GM06990 (cell line): ENCODE results near the gene CFAP206.
"Not testable (repeated sequence)": the region's sequence is repeated elsewhere in the genome, so short reads cannot be mapped to it uniquely, and the experiment has no call there.

Experiments used
- DNase-seq: peaks from one replicate; pipeline ENCODE4 v3.0.0-alpha.2; 2011; ENCODE audit not compliant: insufficient read length; ENCODE audit errors: extremely low read depth
- H3K27me3 ChIP-seq: replicated peaks from 2 replicates; pipeline ENCODE4 v1.6.0; 2011; ENCODE audit warnings: low read length; ENCODE audit not compliant: control insufficient read depth, insufficient read depth
- H3K36me3 ChIP-seq: 2 replicates; pipeline ENCODE4 v1.5.1; 2011; ENCODE audit warnings: low read length; ENCODE audit not compliant: control insufficient read depth, insufficient read depth
- H3K4me3 ChIP-seq: replicated peaks from 2 replicates; pipeline ENCODE4 v1.5.1; 2011; ENCODE audit warnings: low read depth, mild to moderate bottlenecking, control low read depth, low read length
- TF ChIP-seq, protein P1 (sequence below): IDR thresholded peaks from 2 replicates; pipeline ENCODE4 v1.5.1; 2011; ENCODE audit warnings: low read length, control low read depth, mild to moderate bottlenecking, inconsistent platforms; ENCODE audit not compliant: insufficient read depth, poor library complexity, severe bottlenecking

The CFAP206 gene

DNA sequence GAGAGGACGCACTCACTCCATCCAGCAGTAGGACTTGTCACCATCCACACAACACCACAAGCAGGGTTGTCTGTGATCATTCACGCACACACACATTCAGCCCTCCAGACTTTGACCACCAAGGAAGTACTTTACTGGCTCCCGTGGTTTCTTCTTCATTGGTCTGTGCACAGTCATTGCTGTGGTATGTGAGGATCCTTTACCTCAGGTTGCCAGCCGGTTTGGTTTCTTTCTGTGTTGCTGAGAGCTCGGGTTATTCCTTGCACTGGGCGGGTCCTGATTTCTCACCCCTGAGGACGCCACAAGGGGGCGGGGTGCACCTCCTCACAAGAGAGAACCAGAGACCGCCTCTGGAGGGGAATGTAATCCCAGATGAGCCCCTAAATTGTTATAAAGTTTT is 76.2 kb downstream of the CFAP206 start:
- Histone ChIP-seq H3K36me3 (no peaks in the 10 kb centered on the region; the same call in 1 of the 2 replicates), H3K4me3 (no peak overlapping the region)
- DNase-seq = no peak

DNA sequence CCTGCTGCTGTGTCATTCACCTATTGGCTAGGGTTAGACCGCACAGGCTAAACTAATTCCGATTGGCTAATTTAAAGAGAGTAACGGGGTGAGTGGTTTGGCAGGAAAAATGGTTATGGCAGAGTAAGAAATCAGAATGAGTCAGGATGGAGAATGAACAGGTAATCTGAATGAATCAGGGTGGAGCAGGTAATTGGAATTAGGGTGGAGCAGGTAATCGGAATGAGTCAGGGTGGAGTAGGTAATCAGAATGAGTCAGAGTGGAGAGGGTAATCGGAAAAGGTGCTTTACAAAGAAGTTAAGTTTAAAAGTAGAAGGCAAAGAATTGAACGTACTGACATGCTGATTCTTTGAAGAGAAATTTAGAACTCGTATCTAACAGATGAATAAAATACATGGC is 76.7 kb downstream of the CFAP206 start:
- no peak overlapping the region for H3K4me3 ChIP-seq
- TF ChIP-seq, protein P1, sequence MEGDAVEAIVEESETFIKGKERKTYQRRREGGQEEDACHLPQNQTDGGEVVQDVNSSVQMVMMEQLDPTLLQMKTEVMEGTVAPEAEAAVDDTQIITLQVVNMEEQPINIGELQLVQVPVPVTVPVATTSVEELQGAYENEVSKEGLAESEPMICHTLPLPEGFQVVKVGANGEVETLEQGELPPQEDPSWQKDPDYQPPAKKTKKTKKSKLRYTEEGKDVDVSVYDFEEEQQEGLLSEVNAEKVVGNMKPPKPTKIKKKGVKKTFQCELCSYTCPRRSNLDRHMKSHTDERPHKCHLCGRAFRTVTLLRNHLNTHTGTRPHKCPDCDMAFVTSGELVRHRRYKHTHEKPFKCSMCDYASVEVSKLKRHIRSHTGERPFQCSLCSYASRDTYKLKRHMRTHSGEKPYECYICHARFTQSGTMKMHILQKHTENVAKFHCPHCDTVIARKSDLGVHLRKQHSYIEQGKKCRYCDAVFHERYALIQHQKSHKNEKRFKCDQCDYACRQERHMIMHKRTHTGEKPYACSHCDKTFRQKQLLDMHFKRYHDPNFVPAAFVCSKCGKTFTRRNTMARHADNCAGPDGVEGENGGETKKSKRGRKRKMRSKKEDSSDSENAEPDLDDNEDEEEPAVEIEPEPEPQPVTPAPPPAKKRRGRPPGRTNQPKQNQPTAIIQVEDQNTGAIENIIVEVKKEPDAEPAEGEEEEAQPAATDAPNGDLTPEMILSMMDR = no peak
- H3K27me3 ChIP-seq = no peaks in the 10 kb centered on the region
- no peak for DNase-seq
- no peaks in the 10 kb centered on the region; the same call in 1 of the 2 replicates for H3K36me3 ChIP-seq

More for the DNA sequence above, 76.2 kb downstream of the CFAP206 start:
- H3K27me3 ChIP-seq = no peaks in the 10 kb centered on the region
- TF ChIP-seq, protein P1 = no peak

DNA sequence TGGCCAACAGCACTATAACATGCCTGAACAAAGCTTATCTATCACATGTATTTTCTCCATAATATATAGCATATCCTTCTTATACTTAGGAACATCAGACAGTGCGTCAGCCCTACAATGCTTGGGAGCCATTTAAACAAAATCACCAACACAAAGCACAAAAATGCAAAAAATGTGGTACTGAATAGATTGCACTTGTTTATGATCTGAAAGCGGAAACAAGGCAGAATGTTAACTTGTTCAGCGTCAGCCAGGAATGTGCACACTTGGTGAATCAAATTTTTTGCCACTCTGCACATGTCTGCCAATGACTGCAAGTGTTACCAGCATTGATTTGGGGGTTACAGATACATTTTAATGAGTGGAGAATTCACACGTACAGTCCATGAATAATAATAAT is 79.8 kb downstream of the CFAP206 start:
- no peak for DNase-seq
- no peaks in the 10 kb centered on the region for H3K27me3 ChIP-seq
- TF ChIP-seq, protein P1 = no peak
- no peak overlapping the region for H3K4me3 ChIP-seq
- H3K36me3 ChIP-seq = no peaks in the 10 kb centered on the region; the same call in 1 of the 2 replicates

DNA sequence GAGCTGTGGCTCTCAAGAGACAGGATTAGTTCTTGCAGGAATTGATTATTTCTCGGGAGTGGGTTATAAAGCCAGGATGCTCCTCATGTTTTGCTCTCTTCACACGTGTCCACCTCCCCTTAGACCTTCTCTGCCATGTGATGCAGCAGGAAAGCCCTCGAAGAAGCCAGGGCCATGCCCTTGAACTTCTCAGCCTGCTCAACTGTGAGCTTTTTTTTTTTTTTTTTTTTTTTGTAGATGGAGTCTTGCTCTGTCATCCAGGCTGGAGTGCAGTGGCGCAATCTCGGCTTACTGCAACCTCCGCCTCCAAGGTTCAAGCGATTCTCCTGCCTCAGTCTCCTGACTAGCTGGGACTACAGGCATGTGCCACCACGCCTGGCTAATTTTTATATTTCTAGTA is 81.6 kb downstream of the CFAP206 start:
- not testable (repeated sequence) for DNase-seq, H3K4me3 ChIP-seq, H3K36me3 ChIP-seq, H3K27me3 ChIP-seq

DNA sequence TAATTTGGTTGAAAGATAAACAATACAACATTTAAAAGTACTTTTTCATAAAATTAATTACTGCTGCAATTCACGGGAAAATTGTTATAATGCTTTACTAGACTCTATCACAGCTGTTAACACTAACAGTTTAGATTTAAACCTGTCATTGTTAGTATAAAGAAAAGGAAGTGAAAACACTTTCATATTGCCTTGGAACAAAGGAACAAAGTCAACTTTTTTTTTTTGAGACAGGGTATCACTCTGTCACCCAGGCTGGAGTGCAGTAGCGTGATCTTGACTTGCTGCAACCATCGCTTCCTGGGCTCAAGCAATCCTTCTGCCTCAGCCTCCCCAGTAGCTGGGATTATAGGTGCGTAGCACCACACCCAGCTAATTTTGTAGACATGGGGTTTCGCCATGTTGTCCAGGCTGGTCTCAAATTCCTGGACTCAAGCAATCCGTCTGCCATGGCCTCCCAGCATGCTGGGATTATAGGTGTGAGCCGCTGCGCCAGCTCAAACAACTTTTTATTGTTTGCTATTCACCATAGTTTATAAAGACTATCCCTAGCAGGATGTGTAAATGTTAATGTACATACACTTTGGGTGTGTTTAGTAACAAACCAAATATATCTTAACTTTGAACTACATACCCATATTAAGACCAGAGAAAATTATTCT is 87.1 kb downstream of the CFAP206 start:
- TF ChIP-seq, protein P1 = no peak
- Histone ChIP-seq H3K36me3 (no peaks in the 10 kb centered on the region; the same call in 1 of the 2 replicates), H3K4me3 (no peak overlapping the region), H3K27me3 (no peaks in the 10 kb centered on the region)
- peak; percentile 50 for DNase-seq

DNA sequence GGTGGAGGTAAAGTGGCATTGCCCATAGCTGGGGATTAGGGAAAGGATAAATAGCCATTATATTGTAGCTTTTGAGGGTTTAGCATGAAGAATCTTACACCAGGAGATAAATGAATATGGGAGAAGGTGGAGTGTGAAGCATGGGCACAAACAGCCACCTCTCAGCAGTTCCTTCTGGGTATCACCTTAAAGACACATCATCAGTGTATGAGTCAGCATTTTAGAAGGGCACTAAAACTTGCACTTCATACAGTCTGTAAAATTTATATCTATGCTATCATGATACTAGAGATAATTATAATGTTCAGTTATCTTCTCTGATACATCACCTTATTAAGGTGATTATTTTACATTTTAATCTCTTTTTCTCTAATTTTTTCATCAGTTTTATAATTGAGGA is 90.3 kb downstream of the CFAP206 start:
- no peak for DNase-seq
- Histone ChIP-seq H3K36me3 (no peaks in the 10 kb centered on the region; the same call in 1 of the 2 replicates), H3K4me3 (no peak overlapping the region), H3K27me3 (no peaks in the 10 kb centered on the region)
- TF ChIP-seq, protein P1 = no peak
